Measurements from ENCODE around the gene ADAT3. TPM values are rescaled to one million over a fixed set of nuclear protein-coding genes. Genes with fewer than 3 reads are reported as not detected.
"Not testable (repeated sequence)": the region's sequence is repeated elsewhere in the genome, so short reads cannot be mapped to it uniquely, and the experiment has no call there.

ADAT3 gene
- total RNA-seq, 1 donor from 2014 or later = 9.1 TPM

GRCh38 chr19:1882089-1882785, 23.0 kb upstream of the ADAT3 start:
- Mint-ChIP-seq H3K4me1 (ENCODE audit: low read depth) (peaks cover 24% of the 10 kb centered on the region), H3K9me3 (no peaks in the 10 kb centered on the region), H3K27me3 (ENCODE audit: low read depth) (no peaks in the 10 kb centered on the region), H3K4me3 (ENCODE audit: low read depth) (peak overlapping the region; percentile 99), H3K27ac (peak overlapping the region; percentile 96), H3K36me3 (ENCODE audit: low read depth) (peaks cover 16% of the 10 kb centered on the region)
- peak; percentile 80 for DNase-seq (ENCODE audit: low spot score)
- intact Hi-C loops (cut with micrococcal nuclease) = no loop called here

GRCh38 chr19:1882786-1883692, 22.2 kb upstream of the ADAT3 start:
- peak overlapping the region; percentile 99 for H3K4me3 Mint-ChIP-seq (ENCODE audit: low read depth)
- intact Hi-C loops (cut with micrococcal nuclease) = no loop called here
- peak overlapping the region; percentile 96 for H3K27ac Mint-ChIP-seq
- H3K36me3 Mint-ChIP-seq (ENCODE audit: low read depth) = peaks cover 16% of the 10 kb centered on the region
- no peaks in the 10 kb centered on the region for H3K9me3 Mint-ChIP-seq
- H3K4me1 Mint-ChIP-seq (ENCODE audit: low read depth) = peaks cover 27% of the 10 kb centered on the region
- no peak for DNase-seq (ENCODE audit: low spot score)
- no peaks in the 10 kb centered on the region for H3K27me3 Mint-ChIP-seq (ENCODE audit: low read depth)

GRCh38 chr19:1883784-1884183, 21.4 kb upstream of the ADAT3 start:
- Mint-ChIP-seq H3K27ac (peak overlapping the region; percentile 96), H3K27me3 (ENCODE audit: low read depth) (no peaks in the 10 kb centered on the region), H3K9me3 (no peaks in the 10 kb centered on the region), H3K4me3 (ENCODE audit: low read depth) (peak overlapping the region; percentile 99), H3K36me3 (ENCODE audit: low read depth) (peaks cover 16% of the 10 kb centered on the region), H3K4me1 (ENCODE audit: low read depth) (peaks cover 27% of the 10 kb centered on the region)
- DNase-seq (ENCODE audit: low spot score) = no peak
- intact Hi-C loops (cut with micrococcal nuclease) = no loop called here

GRCh38 chr19:1884291-1884718, 20.9 kb upstream of the ADAT3 start:
- Mint-ChIP-seq H3K9me3 (no peaks in the 10 kb centered on the region), H3K4me3 (ENCODE audit: low read depth) (peak overlapping the region; percentile 99), H3K36me3 (ENCODE audit: low read depth) (peaks cover 16% of the 10 kb centered on the region), H3K27me3 (ENCODE audit: low read depth) (no peaks in the 10 kb centered on the region), H3K4me1 (ENCODE audit: low read depth) (peaks cover 27% of the 10 kb centered on the region), H3K27ac (peak overlapping the region; percentile 96)
- DNase-seq (ENCODE audit: low spot score) = peak; percentile 25
- intact Hi-C loops (cut with micrococcal nuclease) = no loop called here

GRCh38 chr19:1884719-1885334, 20.4 kb upstream of the ADAT3 start:
- Mint-ChIP-seq H3K4me1 (ENCODE audit: low read depth) (peaks cover 27% of the 10 kb centered on the region), H3K27ac (peak overlapping the region; percentile 96), H3K36me3 (ENCODE audit: low read depth) (peaks cover 16% of the 10 kb centered on the region), H3K27me3 (ENCODE audit: low read depth) (no peaks in the 10 kb centered on the region), H3K9me3 (no peaks in the 10 kb centered on the region), H3K4me3 (ENCODE audit: low read depth) (peak overlapping the region; percentile 99)
- DNase-seq (ENCODE audit: low spot score) = no peak
- intact Hi-C loops (cut with micrococcal nuclease) = loop anchor here (1.0 kb wide), 1 partner anchor 20 kb away; the partner anchor contains the start of genes ADAT3 and SCAMP4

- peak within 1 kb of the TSS; percentile 99 for H3K4me3 Mint-ChIP-seq (ENCODE audit: low read depth)
These were observed 19.6 kb upstream of the ADAT3 start, which contains the start of gene ABHD17A for GRCh38 chr19:1885398-1886119. TSS of gene ABHD17A (minus strand) at chr19:1885496. CDS start at chr19:1881566, 3,930 bp downstream.

GRCh38 chr19:1886360-1886759, 18.8 kb upstream of the ADAT3 start:
- H3K4me3 Mint-ChIP-seq (ENCODE audit: low read depth); H3K27ac Mint-ChIP-seq; DNase-seq (ENCODE audit: low spot score); H3K9me3 Mint-ChIP-seq; H3K27me3 Mint-ChIP-seq (ENCODE audit: low read depth); intact Hi-C loops (cut with micrococcal nuclease): not testable (repeated sequence)
- peaks cover 27% of the 10 kb centered on the region for H3K4me1 Mint-ChIP-seq (ENCODE audit: low read depth)
- peaks cover 16% of the 10 kb centered on the region for H3K36me3 Mint-ChIP-seq (ENCODE audit: low read depth)

More at GRCh38 chr19:1885398-1886119, 19.6 kb upstream of the ADAT3 start, which contains the start of gene ABHD17A:
- Mint-ChIP-seq H3K36me3 (ENCODE audit: low read depth) (peaks cover 16% of the 10 kb centered on the region), H3K27ac (peak within 1 kb of the TSS; percentile 96), H3K4me1 (ENCODE audit: low read depth) (peaks cover 27% of the 10 kb centered on the region)
- intact Hi-C loops (cut with micrococcal nuclease) = loop anchor here (1.0 kb wide), 1 partner anchor 20 kb away; the partner anchor contains the start of genes ADAT3 and SCAMP4
- not testable (repeated sequence) for H3K9me3 Mint-ChIP-seq; H3K27me3 Mint-ChIP-seq (ENCODE audit: low read depth)
- DNase-seq (ENCODE audit: low spot score) = peak; percentile 90

- Mint-ChIP-seq H3K9me3 (no peaks in the 10 kb centered on the region), H3K27ac (no peak overlapping the region), H3K27me3 (ENCODE audit: low read depth) (no peaks in the 10 kb centered on the region), H3K4me1 (ENCODE audit: low read depth) (peaks cover 16% of the 10 kb centered on the region), H3K4me3 (ENCODE audit: low read depth) (no peak overlapping the region), H3K36me3 (ENCODE audit: low read depth) (peaks cover 12% of the 10 kb centered on the region)
- DNase-seq (ENCODE audit: low spot score) = no peak
- intact Hi-C loops (cut with micrococcal nuclease) = no loop called here
These were observed 16.8 kb upstream of the ADAT3 start for GRCh38 chr19:1888385-1888784.

GRCh38 chr19:1889907-1890306, 15.3 kb upstream of the ADAT3 start:
- H3K27me3 Mint-ChIP-seq (ENCODE audit: low read depth) = no peaks in the 10 kb centered on the region
- no peaks in the 10 kb centered on the region for H3K36me3 Mint-ChIP-seq (ENCODE audit: low read depth)
- H3K4me3 Mint-ChIP-seq (ENCODE audit: low read depth) = no peak overlapping the region
- H3K4me1 Mint-ChIP-seq (ENCODE audit: low read depth) = peaks cover 7% of the 10 kb centered on the region
- no peak overlapping the region for H3K27ac Mint-ChIP-seq
- DNase-seq (ENCODE audit: low spot score) = no peak
- no peaks in the 10 kb centered on the region for H3K9me3 Mint-ChIP-seq
- intact Hi-C loops (cut with micrococcal nuclease) = no loop called here

- Mint-ChIP-seq H3K27me3 (ENCODE audit: low read depth) (no peaks in the 10 kb centered on the region), H3K27ac (peak overlapping the region; percentile 68), H3K36me3 (ENCODE audit: low read depth) (no peaks in the 10 kb centered on the region), H3K4me1 (ENCODE audit: low read depth) (peaks cover 14% of the 10 kb centered on the region), H3K9me3 (no peaks in the 10 kb centered on the region), H3K4me3 (ENCODE audit: low read depth) (no peak overlapping the region)
- DNase-seq (ENCODE audit: low spot score) = no peak
- intact Hi-C loops (cut with micrococcal nuclease) = no loop called here
These were observed 11.4 kb upstream of the ADAT3 start for GRCh38 chr19:1893791-1894190.

- intact Hi-C loops (cut with micrococcal nuclease) = loop anchor here (5.0 kb wide), 1 partner anchor 201 kb away; the partner anchor contains the start of genes IZUMO4 and MOB3A
- Mint-ChIP-seq H3K27ac (peak overlapping the region; percentile 96), H3K27me3 (ENCODE audit: low read depth) (no peaks in the 10 kb centered on the region), H3K4me1 (ENCODE audit: low read depth) (peaks cover 14% of the 10 kb centered on the region), H3K36me3 (ENCODE audit: low read depth) (no peaks in the 10 kb centered on the region), H3K4me3 (ENCODE audit: low read depth) (peak overlapping the region; percentile 47), H3K9me3 (no peaks in the 10 kb centered on the region)
- no peak for DNase-seq (ENCODE audit: low spot score)
These were observed 8.7 kb upstream of the ADAT3 start for GRCh38 chr19:1896508-1896907.

GRCh38 chr19:1901940-1902404, 3.2 kb upstream of the ADAT3 start:
- intact Hi-C loops (cut with micrococcal nuclease) = no loop called here
- Mint-ChIP-seq H3K27ac (no peak overlapping the region), H3K9me3 (no peaks in the 10 kb centered on the region), H3K4me3 (ENCODE audit: low read depth) (no peak overlapping the region), H3K36me3 (ENCODE audit: low read depth) (no peaks in the 10 kb centered on the region), H3K4me1 (ENCODE audit: low read depth) (peaks cover 29% of the 10 kb centered on the region), H3K27me3 (ENCODE audit: low read depth) (no peaks in the 10 kb centered on the region)
- no peak for DNase-seq (ENCODE audit: low spot score)
